ENCODE results near the gene CFAP77. TPM values are rescaled to one million over a fixed set of nuclear protein-coding genes. Genes with fewer than 3 reads are reported as not detected.

The CFAP77 gene
- total RNA-seq, 1 donor from 2014 or later = not detected

- TF ChIP-seq CTCF (IDR thresholded peaks at IDR 0.05) (no peak), POLR2AphosphoS5 (IDR thresholded peaks at IDR 0.05; ENCODE audit: insufficient read depth in 1 of 2, low read depth in 1 of 2) (no peak), POLR2A (IDR thresholded peaks at IDR 0.05) (no peak)
- Histone ChIP-seq H3K4me1 (peaks cover 7% of the 10 kb centered on the region), H3K36me3 (no peaks in the 10 kb centered on the region), H3K27ac (no peak overlapping the region), H3K9me3 (no peaks in the 10 kb centered on the region), H3K4me3 (no peak overlapping the region), H3K27me3 (no peaks in the 10 kb centered on the region)
- intact Hi-C loops (cut with DNase I) = no loop called here
- DNase-seq (ENCODE audit: extremely low spot score in 2 of 2) = no peak
Measured at GRCh38 chr9:132547976-132548730, 138.1 kb downstream of the CFAP77 start.

DNA sequence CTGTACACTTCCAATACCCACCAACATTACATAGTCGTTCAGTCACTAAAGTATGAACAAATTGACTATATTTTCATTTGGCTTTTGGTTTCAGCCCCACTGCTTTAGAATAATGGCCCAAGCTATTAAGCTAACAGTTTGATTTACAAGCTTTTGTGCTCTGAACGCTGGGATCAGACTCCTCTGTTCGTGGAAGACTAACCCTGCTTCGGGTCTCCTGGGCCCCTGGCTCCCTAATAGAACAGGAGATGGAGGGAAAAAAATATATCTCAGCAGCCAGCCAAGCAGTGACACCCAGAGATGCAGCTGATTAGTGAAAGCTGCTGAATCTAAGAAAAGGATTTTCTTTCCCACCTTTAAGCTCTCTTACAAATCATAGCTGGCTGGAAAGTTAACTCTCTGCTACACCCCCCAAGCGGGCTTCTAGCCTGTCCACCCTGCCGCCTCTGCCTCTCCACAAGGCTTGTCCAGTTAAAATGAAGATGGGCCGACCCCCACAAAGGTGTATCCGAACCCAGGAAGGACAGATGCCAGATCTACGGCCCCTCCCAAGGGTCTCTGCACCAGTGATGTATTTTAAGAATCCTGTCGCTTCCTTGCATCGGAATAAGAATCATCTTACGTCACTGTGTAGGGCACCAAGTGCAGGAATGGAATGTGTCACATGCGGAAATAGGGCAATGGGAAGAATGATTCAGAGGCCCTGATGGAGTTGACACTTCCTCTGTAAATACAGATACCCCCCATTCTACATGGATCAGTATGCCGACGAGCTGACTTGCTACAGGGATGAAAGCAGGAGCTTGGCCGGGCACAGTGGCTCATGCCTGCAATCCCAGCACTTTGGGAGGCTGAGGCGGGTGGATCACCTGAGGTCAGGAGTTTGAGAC, 139.0 kb downstream of the CFAP77 start:
- Histone ChIP-seq H3K4me3 (no peak overlapping the region), H3K9me3 (no peaks in the 10 kb centered on the region), H3K27me3 (no peaks in the 10 kb centered on the region), H3K36me3 (no peaks in the 10 kb centered on the region), H3K4me1 (peaks cover 7% of the 10 kb centered on the region), H3K27ac (no peak overlapping the region)
- TF ChIP-seq POLR2A (IDR thresholded peaks at IDR 0.05) = no peak
- no peak for TF ChIP-seq CTCF (IDR thresholded peaks at IDR 0.05)
- TF ChIP-seq POLR2AphosphoS5 (IDR thresholded peaks at IDR 0.05; ENCODE audit: insufficient read depth in 1 of 2, low read depth in 1 of 2) = no peak
- DNase-seq (ENCODE audit: extremely low spot score in 2 of 2) = no peak
- intact Hi-C loops (cut with DNase I) = no loop called here

DNA sequence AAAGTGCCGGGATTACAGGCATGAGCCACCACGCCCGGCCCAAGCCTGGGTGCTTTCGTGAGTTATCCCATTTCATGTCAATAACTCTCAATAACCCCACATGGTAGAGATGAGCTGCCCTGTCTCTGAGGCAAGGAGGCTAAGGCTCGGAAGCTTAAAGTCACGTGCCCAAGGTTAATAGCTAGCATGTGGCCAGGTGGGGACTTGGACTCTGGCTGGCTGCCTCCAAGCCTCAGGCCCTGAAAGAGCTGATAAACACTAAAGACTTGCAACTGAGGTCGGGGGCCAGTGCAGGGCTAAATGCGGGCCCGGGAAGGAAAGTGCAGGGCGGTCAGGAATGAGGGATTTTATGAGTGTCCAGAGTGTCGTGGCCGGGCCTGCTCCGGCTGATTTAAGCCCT, 141.5 kb downstream of the CFAP77 start:
- DNase-seq (ENCODE audit: extremely low spot score in 2 of 2) = no peak
- TF ChIP-seq POLR2A (IDR thresholded peaks at IDR 0.05) (no peak), CTCF (IDR thresholded peaks at IDR 0.05) (no peak), POLR2AphosphoS5 (IDR thresholded peaks at IDR 0.05; ENCODE audit: insufficient read depth in 1 of 2, low read depth in 1 of 2) (no peak)
- Histone ChIP-seq H3K27ac (no peak overlapping the region), H3K4me3 (no peak overlapping the region), H3K27me3 (no peaks in the 10 kb centered on the region), H3K9me3 (no peaks in the 10 kb centered on the region), H3K4me1 (peaks cover 1% of the 10 kb centered on the region), H3K36me3 (no peaks in the 10 kb centered on the region)
- intact Hi-C loops (cut with DNase I) = no loop called here

- intact Hi-C loops (cut with DNase I) = no loop called here
- H3K9me3 ChIP-seq = no peaks in the 10 kb centered on the region
- H3K27me3 ChIP-seq = no peaks in the 10 kb centered on the region
- H3K4me3 ChIP-seq = no peak overlapping the region
- H3K36me3 ChIP-seq = no peaks in the 10 kb centered on the region
- DNase-seq (ENCODE audit: extremely low spot score in 2 of 2) = no peak
- TF ChIP-seq CTCF (IDR thresholded peaks at IDR 0.05) = no peak
- no peak for TF ChIP-seq POLR2AphosphoS5 (IDR thresholded peaks at IDR 0.05; ENCODE audit: insufficient read depth in 1 of 2, low read depth in 1 of 2)
- TF ChIP-seq POLR2A (IDR thresholded peaks at IDR 0.05) = no peak
- no peak overlapping the region for H3K27ac ChIP-seq
- no peaks in the 10 kb centered on the region for H3K4me1 ChIP-seq
Measured at GRCh38 chr9:132552041-132552440, 142.0 kb downstream of the CFAP77 start.
